Activated naive CD8-positive, alpha-beta T cell treated with anti-CD3 and anti-CD28 coated beads, Interleukin-2, amount 50 U/mL, for 16 hours (primary cell): ENCODE data around the gene RSPH9.

Experiments
- DNase-seq: peaks from one replicate; pipeline ENCODE4 v3.0.0-alpha.2; 2020; ENCODE audit warnings: low read depth, low spot score

RSPH9 gene, protein sequence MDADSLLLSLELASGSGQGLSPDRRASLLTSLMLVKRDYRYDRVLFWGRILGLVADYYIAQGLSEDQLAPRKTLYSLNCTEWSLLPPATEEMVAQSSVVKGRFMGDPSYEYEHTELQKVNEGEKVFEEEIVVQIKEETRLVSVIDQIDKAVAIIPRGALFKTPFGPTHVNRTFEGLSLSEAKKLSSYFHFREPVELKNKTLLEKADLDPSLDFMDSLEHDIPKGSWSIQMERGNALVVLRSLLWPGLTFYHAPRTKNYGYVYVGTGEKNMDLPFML

DNA sequence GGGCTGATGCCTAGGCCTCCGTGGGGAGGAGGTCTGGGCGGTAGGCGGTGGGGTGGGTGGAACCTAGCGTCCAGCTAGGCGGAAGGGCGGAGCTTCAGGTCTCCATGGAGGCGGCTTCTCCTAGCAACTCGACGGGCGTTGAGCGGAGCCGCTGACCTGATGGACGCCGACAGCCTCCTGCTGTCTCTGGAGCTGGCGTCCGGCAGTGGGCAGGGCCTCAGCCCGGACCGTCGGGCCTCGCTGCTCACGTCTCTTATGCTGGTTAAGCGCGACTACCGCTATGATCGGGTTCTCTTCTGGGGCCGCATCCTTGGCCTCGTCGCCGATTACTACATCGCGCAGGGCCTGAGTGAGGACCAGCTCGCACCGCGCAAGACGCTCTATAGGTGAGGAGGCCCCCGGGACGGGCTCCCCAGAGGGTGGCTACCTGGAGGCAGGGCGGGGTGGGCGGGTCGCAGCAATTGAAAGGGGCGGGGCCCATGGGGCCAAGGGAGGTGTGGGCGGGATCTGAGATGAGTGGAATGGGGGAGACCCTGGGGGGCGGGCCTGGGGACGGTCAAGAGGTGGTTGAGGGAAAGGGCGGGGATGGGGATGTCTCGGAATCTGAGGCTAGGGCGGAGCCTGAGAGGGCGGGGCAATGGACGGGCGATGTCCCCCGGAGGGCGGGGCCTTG is at the start of gene RSPH9:
RSPH9 (plus strand) TSS at position 97 of the 673 bp plus-strand sequence; CDS start at position 160, 63 bp downstream.
- DNase-seq = peak; percentile 30

- no peak for DNase-seq
Measured at GRCh38 chr6:43600595-43600994, 44.2 kb upstream of the RSPH9 start.

- no peak for DNase-seq
Measured at GRCh38 chr6:43604174-43604573, 40.7 kb upstream of the RSPH9 start.

DNA sequence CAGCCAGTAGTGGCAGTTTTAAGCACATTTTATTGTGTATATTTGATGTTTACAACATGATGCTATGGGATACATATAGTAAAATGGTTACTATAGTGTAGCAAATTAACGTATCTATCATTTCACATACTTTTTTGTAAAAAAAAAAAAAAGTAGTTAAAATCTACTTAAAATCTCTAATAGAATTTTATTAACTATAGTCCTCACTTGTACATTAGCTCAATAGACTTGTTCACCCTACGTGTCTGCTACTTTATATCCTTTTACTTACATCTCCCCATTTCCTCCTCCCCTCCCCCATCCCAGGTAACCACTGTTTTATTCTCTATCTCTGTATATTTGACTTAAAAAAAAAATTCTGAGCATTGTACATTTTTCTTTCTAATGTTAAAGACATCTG is 38.8 kb upstream of the RSPH9 start:
- no peak for DNase-seq

GRCh38 chr6:43608310-43608763 is 36.5 kb upstream of the RSPH9 start:
- DNase-seq = peak; percentile 29

DNA sequence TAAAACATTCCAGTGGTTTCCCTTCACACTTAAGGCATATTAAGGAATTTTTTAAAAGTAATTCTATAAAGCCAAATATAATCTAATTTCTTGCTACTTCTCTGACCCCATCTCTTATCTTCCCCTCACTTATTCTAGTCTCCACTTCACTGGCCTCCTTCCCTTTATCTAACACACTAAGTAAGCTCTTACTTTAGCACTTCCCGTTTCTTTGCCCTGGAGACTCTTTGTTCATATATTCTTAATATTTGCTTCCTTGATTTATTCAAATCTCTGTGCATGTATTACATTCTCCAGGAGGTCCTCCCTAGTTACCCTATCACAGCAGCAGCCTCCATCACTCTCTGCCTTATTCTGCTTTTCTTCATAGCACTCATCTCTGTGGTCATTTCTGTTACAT is 36.0 kb upstream of the RSPH9 start:
- DNase-seq = no peak

GRCh38 chr6:43609402-43609801 is 35.4 kb upstream of the RSPH9 start:
- DNase-seq = no peak

DNA sequence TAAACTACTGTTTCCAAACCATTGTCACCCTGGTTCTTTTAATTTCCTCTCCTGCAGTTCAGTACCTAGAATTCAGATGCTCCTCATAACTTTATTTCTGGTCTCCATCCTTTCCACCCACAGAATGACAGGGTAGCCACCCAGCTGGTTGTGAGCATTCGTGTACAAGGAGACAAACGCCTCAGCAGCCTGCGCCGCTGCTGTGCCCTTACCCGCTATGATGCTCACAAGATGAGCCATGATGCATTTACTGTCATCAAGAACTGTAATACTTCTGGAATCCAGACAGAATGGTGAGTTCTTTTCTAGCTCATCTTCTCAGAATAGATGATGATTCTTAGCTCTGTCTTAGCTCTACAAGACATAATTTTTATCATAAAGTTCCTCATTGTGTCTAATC is 34.4 kb upstream of the RSPH9 start:
- DNase-seq = no peak

GRCh38 chr6:43613721-43614395 is 31.0 kb upstream of the RSPH9 start:
- DNase-seq = no peak

GRCh38 chr6:43614396-43614730 is 30.5 kb upstream of the RSPH9 start:
- no peak for DNase-seq

GRCh38 chr6:43616725-43617472 is 27.9 kb upstream of the RSPH9 start:
- no peak for DNase-seq

- DNase-seq = no peak
Measured at GRCh38 chr6:43621078-43621835, 23.6 kb upstream of the RSPH9 start.

DNA sequence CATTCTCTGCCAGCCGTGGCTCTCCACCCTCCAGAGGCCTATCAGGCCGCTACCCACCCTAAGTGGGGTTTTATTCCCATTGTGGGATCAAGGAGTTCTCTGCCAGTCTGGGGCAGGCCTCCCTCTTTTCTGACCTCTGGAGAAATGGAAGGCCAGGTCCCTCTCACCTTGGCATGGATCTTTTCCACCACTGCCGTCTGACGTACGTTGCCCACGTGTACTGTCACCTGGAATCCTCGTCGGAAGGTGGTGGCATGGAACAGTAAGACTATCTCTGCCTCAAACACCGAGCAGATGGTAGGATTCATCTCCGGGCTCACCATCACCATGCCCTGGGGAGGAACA is 23.0 kb upstream of the RSPH9 start:
- DNase-seq = no peak

DNA sequence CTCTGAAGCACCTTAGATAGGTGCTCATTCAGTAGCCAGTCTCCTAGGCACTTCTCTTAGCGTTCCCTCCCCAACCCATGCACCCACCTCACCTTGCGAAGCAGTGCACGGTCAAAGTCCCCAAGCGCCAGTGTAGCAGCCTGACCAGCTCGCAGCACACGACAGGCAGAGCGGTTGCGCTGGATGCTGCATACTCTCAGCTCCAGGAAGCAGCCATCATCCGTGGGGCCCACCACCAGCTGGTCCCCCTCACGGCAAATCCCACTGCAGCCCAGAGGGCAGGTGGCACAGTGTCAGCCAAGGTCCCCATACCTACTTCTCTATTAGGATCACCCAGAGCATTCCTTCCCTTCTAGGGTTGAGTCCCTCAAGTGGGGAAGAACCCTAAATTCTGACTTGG is 22.3 kb upstream of the RSPH9 start:
- no peak for DNase-seq

- DNase-seq = no peak
Measured at GRCh38 chr6:43623880-43624785, 20.7 kb upstream of the RSPH9 start.

DNA sequence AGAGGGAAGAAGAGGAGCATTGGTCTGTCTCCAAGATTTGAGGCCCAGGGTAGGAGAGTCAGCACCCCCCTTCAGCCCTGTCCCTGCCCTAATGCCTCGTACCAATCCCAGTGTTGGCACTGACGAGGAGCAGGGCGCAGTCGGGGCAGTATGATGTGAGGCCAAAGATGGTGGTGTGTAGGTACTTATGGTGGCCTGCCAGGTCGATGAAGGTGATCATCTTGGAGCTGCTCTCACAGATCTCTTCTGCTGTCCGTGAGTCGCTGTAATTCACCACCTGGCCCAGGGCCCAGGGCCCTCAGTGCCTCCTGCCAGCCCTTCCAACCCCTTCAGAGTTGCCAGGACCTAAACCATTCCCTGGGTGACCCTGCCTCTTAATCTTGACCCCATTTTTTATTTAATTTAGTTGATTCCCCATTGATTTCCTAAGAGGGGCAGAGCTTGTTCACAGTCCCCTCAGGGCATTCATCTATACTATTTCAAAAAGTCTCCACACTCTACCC is 20.0 kb upstream of the RSPH9 start:
- no peak for DNase-seq

DNA sequence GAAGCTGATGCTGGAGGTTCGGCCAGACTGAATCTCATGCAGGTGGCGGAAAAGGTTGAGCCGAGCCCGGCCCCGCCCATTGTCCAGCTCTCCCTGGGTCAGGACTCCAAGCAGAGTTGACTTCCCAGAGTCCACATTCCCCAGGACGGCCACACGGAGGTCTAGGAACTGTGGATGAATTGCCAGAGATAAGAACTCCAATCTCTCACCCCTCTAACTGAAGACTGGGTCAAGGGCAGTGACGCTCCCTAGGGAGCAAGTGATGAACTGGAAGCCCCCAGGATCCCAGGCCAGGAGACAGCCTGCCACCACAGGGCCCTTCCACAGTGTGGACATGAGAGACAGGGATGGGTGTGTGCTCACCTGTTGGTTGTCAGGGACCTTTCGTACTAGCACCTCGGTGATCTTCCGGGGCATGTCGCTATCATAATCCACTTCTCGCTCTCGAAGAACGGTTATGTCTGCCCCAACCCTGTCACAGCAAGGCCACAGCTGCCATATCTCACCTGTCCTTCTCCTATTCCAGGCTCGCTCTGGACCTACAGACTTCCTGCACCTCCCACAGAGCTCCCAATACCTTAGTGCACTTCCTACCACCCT is 19.3 kb upstream of the RSPH9 start:
- DNase-seq = no peak

DNA sequence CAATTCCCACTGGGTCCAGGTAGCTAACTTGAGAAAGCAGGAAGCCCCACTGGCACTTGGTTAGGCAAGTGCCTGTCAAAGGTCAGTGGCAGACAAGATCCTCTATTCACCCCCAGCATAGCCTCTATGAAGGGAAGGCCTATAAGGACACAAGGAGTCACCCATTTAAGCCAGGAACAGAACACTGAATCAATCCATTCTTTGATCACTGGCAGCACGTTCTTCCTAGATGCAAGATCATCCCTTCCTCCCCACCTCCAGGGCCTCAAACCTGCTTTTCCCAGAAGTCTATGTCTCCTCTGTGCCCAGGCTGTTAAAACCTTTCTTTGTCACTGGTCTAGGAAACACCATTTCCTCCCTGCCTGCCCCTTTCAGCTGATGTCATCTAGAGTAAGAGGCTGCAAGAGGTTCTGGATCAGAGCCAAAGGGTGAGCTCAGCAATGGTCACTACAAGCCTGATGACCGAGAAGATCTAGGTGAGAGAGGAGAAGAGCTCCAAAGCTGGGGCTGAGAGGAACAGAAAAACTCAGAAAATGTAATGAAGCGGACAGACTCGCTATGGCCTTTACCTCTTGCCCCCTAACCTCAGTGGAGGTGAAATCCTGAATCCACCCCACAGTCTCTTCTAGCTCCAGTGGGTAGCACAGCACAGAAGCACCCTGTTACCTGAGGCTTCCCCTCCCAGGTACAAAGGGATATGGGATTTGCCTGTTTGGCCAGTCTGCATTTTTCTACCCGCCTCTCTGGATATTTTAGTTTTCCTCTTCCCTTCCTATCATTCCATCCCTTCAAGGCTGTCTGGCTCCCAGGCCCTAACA is 17.6 kb upstream of the RSPH9 start:
- DNase-seq = no peak
